ENCODE results near the gene SLC7A1.
A peak's percentile ranks its signal among the peaks of the same experiment; 100 is the strongest.

SLC7A1 gene

DNA sequence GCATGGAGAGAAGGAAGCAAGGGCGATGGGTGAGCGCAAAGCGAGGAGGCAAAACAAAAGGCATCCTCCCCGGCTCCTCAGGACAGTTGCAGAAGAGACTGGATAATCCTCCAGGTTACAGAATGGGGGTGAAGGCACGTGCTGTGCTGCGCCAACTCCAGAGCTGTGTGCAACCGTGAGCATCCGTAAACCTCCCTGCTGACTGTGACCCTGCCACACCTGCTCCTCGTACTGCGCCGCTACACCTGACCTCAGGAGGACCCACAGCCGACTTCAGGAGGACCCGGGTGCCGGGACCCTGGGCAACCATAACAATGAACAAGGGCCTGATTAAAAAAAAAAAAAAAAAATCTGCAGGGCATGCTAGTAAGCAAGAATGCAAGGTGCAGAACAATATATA lies 68.7 kb downstream of the SLC7A1 start:
- no peak for DNase-seq

DNA sequence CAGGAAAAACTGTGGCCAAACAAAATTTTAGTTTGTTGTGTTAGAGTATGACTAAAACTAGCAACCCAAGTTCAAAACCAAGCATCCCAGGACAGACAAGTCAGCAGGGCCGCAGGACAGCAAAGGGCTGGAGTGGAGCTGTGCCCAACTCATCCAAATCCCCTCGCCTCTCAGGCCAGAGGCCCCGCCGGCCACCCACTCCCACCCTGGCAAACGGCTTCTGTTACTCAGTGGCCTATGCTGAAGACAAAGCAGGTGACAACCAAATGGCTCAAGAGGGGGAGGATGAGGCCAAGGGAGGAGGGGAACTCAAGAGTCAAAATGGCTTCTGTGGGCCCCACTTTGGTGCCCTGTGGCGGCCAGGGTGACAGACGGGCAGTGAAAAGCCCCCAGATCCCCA lies 69.7 kb downstream of the SLC7A1 start:
- DNase-seq = no peak

DNA sequence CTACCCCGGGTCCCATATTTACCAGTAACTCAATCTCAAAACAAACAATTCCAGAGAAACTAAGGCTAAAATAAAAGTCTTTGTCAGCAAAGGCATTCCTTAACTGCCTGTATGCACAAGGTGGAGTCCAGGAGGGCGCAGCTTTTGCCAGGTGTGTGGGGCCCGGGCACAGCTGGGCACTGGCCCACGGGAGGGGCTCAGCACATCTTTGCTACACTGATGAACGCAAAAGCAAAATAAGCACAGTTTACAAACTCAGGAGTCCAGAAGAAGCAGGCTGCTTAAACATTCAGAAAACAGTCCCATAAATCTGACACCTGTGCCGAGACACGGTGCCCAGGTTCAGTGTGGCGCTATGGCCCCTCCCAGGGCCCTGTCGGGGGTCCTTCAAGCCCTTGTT lies 70.8 kb downstream of the SLC7A1 start:
- no peak for DNase-seq

DNA sequence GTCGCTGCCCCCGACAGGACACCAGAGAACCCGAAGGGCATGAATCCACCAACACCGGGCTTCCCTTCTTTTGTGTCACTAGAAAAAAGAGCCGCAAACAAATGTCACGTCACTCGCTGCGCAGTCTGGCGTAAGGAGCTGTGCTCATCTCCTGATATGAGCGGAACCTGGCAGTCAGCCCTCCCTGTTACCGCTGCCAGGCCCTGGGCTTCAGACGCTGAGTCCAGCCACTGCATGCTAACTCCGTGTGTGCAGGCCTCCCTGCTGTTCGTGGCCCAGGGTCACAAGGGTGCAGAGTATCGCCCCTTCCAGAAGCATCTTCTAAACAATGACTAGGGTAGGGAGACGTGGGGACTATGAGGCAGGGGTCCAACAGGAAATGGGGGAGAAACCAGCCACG lies 71.3 kb downstream of the SLC7A1 start:
- DNase-seq = no peak

DNA sequence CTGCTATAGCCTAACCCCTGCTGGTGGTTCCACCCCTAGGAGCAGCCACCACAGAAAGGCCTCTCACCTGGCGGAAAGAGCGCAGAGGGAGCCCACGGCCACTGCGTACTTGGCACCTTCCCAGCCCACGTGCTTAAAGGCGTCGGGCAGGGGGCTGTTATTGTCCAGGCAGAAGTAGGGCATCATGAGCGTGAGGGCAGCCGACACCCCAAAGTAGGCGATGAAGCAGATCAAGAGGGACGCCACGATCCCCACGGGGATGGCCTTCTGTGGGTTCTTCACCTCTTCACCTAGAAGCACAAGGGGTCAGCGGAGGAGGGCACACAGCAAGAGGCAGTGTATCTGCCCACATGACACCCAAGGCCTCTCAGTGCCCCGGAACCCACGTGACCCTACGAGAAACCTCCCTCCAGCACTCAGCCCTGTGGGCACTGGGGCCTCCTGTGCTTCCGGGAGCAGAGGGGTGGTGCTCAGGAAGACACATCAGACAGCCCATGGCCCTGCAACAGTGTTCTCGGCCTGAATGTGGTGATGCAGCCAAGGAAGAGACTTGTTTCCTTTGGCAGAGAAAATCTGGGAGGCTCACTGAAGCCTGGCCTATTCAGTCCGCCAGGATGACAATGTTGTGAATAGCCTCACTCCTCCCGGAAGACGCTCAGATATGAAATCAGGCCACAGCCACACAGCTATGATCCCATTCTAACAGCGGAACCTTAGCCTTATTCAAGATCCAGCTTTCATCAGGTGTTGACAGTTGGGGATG lies 72.1 kb downstream of the SLC7A1 start:
- no peak for DNase-seq

DNA sequence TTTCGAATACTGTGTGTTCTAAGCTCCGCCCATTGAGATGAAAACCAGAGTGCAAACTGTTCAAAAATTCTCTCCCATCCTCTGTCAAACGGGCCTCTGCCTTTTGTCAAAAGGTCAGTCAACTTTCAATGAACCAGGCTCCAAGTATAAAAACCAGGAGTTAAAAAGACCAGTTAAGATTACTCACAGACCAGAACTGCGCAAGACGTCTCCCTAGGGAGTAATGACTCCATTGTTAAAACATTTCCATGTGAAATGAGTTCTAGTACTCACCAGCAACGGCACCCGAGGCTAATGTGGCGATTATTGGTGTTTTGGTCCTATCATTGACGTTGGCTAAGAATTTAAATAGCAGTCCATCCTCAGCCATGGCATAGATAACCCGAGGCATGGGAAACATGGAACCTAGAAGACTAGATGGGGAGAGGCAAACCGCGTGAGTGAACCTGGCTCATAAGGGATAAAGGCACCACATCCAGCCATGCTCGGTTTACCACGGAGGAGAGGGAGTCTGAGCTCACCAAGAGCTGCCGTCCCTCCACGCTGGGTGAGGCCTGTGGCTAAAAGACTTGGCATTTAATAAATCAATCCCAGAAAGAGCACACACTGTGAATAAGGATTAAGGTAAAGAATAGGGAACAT lies 73.3 kb downstream of the SLC7A1 start:
- DNase-seq = no peak

DNA sequence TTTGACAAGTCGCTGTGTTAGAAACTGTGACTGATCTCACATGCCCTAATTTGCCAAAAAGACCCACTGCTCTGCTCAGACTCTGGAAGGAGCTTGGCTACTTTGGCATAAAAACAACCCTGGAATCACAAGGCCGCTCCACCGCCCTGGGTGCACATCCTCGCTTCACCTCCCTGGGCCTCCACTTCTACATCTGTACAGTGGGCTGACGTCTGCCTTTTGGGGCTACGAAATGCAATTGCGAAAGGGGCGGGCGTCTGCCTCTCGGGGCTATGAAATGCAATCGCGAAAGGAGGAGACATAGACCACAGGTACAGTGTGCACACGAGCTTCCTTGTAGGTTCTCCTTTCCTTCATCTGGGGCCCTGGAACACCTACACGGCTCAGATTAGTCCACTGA lies 74.2 kb downstream of the SLC7A1 start:
- DNase-seq = no peak

DNA sequence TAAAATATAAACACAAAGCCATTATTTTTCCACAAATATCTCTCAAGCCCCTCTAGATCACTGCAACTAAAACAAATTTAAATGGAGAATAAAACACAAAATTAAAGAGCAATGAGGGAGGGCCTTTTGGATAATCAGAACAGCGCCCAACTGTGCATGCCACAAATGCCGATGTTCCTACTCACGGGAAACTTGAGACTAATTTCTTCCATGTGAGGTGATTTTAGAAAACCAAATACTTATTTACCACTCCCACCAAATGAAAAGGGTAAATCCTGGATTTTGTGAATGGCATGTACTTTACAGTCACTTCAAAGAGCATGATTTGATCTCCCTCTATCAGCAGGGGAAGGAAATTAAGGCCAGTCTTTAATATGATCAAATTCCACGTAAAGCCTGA lies 74.8 kb downstream of the SLC7A1 start:
- no peak for DNase-seq

DNA sequence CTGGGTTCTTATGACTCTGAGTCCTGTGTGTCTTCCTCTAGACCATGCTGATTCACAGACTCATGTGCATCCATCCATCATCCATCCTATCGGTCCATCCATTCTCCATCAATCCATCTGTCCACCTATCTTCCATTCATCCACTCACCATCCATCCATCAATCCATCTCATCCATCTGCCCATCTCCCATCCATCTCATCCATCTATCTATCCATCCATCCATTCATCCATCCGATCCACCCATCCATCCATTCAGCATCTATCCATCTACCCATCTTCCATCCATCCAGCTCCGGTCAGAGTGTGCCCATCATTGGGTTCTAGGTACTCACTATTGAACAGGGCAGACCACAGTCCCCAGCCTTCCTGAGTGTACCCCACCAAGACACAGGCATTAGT lies 75.6 kb downstream of the SLC7A1 start:
- DNase-seq = no peak

DNA sequence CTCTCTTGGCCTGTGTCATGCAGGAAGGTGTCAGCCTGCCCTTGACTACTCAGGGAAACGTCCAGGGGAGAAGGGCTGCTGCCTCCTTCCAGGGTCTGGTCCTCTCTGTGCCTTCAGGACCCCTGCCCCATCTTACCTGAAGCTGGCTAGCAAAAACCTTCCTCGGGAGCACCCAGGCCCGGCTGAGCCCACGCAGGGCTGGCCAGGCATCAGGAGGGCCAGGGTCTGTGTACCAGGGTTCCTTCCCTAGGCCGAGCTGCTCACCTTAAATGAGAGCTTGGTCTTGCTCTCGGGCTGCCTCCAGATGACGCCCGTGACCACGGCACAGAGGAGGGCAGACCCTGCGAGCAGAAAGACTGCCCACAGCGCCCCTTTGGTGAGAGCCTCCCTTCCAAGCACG lies 78.6 kb downstream of the SLC7A1 start:
- no peak for DNase-seq

DNA sequence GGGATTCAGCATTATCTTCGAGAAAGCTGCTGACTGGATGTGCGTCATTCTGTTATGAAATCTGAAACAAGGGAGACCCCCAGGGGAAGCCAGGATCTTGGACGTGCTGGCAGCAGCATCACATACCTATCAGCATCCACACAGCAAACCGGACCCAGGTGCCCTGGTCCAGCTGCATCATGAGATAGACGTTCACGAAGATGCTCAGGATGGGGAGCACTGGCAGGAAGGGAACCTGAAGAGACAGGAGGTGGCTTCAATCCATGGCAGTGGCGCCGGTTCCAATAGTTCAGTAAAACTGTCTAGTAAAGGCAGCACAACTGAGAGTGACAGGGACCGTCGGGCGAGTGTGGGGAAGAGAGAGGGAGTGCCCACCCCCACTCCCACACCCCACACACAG lies 79.5 kb downstream of the SLC7A1 start:
- no peak for DNase-seq

DNA sequence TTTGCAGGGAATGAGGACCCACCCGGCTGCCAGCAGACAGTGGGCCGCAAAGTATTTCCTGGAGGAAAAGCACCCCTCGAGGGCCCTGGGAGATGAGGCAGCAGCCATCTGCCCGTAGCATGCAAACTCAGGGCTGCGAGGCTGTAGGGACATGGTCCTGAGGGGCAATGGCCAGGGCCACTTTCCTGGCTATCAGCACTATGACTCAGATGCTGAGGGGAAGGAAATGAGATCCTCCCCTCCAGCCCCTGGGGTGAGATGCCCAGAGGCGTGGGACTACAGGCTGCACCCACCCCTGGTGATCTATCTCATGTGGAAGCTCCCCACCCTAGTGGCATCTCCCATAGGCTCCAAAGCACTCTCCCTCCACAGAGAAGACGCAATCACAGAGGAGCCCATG lies 80.1 kb downstream of the SLC7A1 start:
- no peak for DNase-seq

DNA sequence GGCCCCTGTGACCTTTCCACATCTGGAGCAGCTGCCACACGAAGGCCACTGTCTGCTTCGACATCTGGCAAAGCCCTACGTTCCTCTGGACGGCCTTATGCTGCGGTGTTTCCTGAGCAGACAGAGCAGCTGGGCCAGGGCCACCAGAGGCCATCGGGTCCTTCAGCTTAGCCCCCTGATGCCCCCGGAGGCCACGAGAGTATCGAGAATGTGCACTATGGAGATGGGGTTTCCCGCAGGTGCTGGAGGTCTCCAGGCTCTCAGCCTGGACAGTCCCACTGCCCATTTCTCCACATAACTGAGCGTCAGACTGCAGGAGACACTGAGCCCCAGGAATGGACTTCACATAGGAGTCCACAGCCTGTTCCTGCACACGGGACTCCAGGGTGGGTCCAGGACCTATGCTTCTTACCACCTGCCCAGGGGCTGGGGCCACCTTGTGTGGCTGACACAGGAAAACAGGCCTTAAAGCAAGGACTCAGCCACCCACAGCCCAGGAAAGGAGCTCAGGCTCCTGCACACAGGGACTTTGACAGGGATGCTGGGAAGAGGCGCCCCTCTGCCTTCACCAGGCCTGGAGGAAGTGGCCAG lies 80.7 kb downstream of the SLC7A1 start:
- no peak for DNase-seq

DNA sequence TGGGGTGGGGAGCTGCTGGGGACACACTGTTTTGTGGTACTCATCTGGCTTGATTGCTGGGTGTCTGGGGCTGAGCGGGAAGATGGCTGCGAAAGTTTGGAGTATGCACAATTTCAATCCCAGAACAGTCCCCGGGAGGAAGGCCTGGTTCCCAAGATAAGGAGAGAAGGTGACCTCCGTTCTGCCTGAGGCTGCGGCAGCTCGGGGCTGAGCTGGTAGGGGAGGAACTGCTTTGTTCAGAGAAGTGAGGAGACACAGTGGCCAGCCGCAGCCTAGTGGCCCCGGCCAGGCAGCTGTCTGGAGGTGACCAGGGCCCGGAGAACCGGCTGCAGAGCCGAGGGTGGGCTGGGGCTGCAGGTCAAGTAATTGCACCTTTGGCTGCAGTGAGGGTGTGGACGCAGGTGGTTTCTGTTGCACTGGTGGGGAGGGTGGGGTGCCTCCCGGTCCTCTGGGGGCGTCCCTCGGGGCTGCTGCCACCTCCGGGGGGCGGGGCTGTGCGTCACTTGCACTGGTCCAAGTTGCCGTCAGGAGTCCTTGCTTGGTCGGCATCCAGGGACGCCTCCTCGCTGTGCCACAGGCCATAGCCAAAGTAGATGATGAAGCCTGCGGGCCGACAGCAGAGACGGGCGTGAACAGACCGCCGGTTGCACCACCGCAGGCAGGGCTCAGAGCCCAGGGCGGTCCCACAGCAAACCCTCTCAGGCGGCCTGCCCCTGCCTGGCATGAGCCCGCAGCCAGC lies 81.3 kb downstream of the SLC7A1 start:
- no peak for DNase-seq

DNA sequence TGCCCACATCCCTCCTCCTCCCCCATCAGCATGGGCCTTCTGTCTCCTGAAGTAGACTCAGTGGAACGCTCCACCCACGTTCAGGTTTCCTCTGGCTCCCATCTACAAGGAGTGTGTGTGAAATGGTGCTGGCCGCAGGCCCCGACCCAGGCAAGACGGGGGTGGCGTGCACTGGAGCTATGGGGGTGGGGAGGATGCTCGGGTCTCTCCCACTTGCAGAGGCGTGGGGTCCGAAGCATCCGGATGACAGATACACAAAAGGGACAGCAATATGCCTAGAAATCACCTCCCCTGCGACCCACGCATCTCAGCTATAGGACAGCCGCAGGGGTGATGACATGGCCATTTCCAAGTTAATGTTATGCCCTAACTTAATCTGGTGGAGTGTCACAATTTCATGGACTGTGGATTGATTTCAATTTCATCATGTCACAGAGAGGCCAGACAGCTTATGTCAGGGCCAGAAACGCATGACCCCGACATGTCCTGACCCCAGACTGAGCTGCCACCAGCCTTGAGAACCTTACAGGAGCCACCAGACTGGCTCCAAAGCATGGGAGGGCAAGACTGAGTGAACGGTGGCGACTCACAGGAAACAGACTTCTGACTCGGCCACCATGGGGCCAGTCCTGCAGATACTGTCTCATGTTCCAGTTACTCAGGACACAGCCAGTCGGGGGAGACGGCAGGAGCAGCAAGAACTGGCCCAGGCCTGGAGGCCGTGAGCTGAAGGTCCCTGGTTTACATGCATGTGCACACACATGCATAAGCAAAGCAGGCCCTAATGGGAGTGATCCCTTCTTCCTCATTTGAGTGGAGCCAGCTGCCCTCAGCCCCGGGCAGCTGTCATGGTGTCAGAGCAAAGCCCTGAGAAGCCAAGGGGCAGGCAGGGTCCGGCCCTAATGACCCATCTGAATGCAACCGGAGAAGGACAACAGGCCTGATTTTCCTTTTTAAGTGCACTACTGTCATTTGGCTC lies 82.2 kb downstream of the SLC7A1 start:
- no peak for DNase-seq

DNA sequence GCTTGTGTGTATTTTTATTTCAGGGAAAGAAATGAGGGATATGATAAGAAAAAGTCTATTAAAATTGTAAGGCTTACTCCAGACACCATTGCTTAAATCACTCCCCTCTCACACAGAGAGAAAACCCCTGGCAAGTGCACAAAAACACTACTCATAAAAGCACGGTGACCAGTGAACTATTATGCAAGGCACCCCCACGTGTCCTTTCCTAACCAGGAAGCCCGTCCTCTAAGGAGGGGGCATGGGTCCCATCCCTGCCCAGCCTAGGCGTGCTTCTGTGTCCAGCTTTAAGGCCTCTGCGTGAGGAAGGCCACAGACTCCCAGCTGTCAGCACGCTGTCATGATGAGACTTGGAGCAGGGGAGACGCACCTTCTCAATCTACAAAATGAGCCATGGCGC lies 83.5 kb downstream of the SLC7A1 start:
- DNase-seq = no peak

DNA sequence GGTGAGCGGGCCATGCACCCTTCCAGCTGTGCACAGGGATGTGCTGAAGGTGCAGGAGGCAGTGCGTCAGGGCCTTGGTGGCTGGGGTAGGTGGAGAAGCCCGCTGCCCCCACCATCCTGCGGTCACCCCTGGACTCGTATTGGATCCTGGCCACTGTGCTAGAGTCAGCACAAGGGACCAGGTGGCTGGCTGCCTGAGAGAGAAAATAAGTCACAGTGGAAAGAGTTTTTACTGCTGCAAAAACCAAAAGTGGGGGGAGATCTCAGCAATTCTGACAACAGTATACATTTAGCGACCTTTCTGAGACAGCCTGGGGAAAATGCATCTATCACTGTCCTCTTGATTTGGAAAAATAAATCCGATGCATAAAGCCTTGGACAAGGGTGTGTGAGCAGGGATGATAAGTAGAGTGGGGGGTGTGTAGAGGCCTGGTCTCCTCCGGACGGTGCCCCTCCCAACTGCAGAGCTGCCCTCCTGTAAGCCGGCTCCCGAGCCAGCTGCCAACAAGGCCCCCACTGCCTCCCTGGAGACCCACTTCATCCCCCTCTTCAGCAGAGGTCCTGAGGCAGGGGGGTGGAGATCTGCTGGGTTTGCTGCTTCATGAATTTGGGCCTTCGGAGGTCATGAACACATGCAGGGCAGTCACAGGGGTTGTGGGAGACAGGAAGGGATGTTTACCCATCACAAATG lies 84.2 kb downstream of the SLC7A1 start:
- no peak for DNase-seq

DNA sequence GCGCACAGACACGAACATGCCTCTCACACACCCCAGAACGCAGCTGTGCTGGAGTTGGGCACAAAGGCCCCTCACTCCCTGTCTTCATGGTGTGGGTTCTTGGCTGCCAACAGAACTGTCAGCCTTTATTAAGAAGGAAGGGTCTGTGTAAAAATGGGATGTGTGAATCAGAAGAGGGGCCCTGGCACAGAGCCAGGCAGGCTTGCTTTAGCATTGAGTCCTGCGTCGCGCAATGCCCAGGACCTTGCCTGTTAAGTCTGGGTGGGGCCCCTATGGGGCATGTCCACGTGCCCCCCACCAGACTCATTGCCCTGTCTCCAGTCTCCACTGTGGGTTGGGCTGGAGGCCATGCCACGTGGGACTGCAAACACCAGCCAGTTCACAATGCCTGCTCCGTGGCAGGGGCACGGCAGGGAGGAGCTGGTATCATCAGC lies 84.8 kb downstream of the SLC7A1 start:
- no peak for DNase-seq

DNA sequence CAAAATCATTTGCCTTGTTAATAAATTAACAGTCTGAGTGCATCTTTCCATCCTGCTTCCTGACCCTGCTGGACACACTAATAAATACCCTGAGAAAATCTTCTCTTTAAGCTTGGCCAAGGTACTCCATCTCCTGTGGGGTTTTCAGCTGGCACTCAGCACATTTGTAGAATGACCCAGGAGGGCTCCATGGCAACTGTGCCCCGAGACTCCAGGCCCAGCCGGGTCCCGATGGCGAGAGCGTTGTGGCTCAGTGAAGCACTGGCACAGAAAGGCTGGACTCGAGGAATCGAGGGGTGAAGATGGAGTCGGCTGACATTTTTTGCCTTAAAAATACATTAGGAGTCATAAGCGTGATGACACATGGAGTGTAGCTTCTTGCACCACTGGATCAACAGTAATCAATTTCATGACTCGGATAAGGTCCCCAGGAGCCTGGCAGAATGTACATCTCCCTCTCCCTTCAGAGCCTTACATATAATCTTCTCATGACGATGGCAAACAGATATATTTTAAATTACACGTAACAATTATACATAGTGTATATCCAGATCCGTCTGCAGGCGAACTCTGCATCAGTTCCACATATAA lies 85.4 kb downstream of the SLC7A1 start:
- no peak for DNase-seq

DNA sequence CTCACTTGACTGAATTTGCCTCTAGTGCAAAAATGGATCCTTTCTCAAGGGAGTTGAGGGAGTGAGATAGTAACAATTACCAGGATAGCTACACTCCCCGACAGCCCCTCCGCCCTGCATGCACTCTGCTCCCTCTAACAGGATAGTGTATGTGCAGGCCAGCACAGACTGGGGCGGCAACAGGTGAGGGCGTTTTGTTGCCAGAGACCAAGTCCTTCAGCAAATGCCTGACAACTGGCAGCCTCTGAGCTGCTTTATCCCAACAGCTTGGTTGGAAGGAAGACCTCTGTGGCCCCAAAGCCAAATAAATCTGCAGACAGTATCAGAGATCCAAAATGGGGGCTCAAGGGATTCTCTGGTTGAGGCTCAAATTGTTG lies 86.6 kb downstream of the SLC7A1 start:
- no peak for DNase-seq

DNA sequence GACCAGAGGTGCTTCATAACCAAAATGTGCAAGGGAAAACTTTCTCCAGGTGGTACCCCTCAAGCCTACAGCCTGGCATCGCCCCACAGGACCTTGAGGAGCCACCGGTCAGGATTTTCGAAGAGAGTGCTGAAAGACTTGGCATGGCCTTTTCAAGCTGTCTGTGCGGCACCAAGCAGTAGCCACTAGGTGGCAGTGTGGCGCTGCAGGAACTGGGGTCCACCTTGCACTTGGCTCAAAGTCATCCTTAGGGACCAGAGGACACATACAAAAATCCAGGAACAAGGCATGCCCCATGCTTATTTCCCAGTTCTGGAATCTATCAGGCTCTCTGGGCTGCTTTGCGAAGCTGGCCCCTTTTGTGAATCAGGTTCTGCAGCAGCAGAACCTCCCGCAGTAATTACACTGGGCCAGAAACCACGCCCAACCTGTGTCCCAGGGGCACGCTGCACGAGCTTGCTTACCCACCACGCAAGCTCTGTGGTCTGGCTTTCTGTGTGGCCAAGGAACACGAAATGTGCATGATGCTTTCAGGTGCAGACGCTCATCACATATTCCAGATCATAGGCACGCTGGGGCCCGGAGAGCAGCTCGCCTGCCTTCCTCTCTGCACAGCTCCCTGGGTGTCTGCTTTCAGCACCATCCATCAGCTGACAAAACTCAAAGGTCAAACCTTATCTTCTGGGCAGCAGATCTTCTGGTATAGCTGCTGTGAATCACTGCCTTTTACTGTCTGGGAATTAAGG lies 87.2 kb downstream of the SLC7A1 start:
- DNase-seq = peak; percentile 76
